ENCODE measurements around the gene NT5M. TPM values are rescaled to one million over a fixed set of nuclear protein-coding genes. Genes with fewer than 3 reads are reported as not detected.

NT5M gene
- total and polyA plus RNA-seq, 9 of the 15 experiments (the other 6 are each of a cell fraction or from before 2014, with no cell fraction given), result 0.24 to 10.1 (median 3.4) TPM

DNA sequence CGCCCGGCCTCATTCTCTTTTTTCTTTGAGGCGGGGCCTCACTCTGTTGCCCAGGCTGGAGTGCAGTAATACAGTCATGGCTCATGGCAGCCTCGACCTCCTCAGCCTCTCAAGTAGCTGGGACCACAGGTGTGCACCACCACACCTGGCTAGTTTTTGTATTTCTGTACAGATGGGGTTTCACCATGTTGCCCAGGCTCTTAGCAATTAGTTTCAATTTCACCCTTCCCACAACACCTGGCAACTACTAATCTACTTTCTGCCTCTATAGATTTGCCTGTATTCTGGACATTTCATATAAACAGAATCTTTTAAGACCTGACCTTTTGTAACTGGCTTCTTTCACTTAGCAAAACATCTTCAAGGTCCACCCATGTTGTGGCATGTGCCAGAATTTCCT lies 8.0 kb upstream of the NT5M start:
- no TSS peak for BruUV-seq (replicated peaks)
- no peak overlapping the region for H3K27ac ChIP-seq (ENCODE audit: extremely low read depth, low read depth, low read length)
- DNase-seq (ENCODE audit: extremely low read depth in 1 of 4, low spot score in 3 of 4) (no peak), FAIRE-seq (no peak), ATAC-seq (no peak)
- no peak overlapping the region for H3K9ac ChIP-seq (ENCODE audit: insufficient read depth in 1 of 2, low read depth in 2 of 2, low read length in 2 of 2)
- no peak overlapping the region for H2AFZ ChIP-seq (ENCODE audit: low read depth, low read length)
- no peak overlapping the region for H3K4me2 ChIP-seq (ENCODE audit: insufficient read depth, low read length)
- in situ Hi-C loops (cut with MboI) (no loop called here), intact Hi-C loops (cut with micrococcal nuclease) (no loop called here)
- no peaks in the 10 kb centered on the region for H3K4me1 ChIP-seq (replicated peaks in 1 of 2; ENCODE audit: control insufficient read depth in 2 of 2, insufficient read depth in 2 of 2, low read length in 2 of 2)
- CTCF ChIA-PET (ENCODE audit: low intra/inter-chr PET ratio), result no interaction called here
- no peaks in the 10 kb centered on the region for H3K79me2 ChIP-seq (ENCODE audit: control insufficient read depth, insufficient read depth, low read length)
- H4K20me1 ChIP-seq (replicated peaks; ENCODE audit: control insufficient read depth, insufficient read depth, low read length), result no peaks in the 10 kb centered on the region
- no peaks in the 10 kb centered on the region for H3K27me3 ChIP-seq (ENCODE audit: control insufficient read depth in 2 of 2, insufficient read depth in 2 of 2, low read length in 2 of 2)
- H3K9me3 ChIP-seq (replicated peaks; ENCODE audit: control insufficient read depth, insufficient read depth, low read depth, low read length), result no peaks in the 10 kb centered on the region
- H3K4me3 ChIP-seq, result no peak overlapping the region
- POLR2A ChIA-PET, result no interaction called here
- H3K36me3 ChIP-seq (ENCODE audit: control insufficient read depth, insufficient read depth, low read length), result no peaks in the 10 kb centered on the region
- 90% methylated on average over 2 of the region's 4 CpGs for WGBS (ENCODE audit: insufficient coverage, low coverage, missing lambda C conversion rate)
- H3K9me1 ChIP-seq (ENCODE audit: control insufficient read depth, insufficient read depth, low read length), result no peaks in the 10 kb centered on the region
- TF ChIP-seq NCOR1 (IDR thresholded peaks at IDR 0.05), result no peak
- no peak for TF ChIP-seq KLF6 (CRISPR knock-in tag; IDR thresholded peaks at IDR 0.05; ENCODE audit: borderline replicate concordance)
- no peak for TF ChIP-seq SNRNP70 (optimal IDR thresholded peaks at IDR 0.05; ENCODE audit: low read depth, low read length)
- no peak for TF ChIP-seq CXXC5 (CRISPR knock-in tag; IDR thresholded peaks at IDR 0.05)
- no peak for TF ChIP-seq LARP7 (IDR thresholded peaks at IDR 0.05)
- TF ChIP-seq, protein P1, sequence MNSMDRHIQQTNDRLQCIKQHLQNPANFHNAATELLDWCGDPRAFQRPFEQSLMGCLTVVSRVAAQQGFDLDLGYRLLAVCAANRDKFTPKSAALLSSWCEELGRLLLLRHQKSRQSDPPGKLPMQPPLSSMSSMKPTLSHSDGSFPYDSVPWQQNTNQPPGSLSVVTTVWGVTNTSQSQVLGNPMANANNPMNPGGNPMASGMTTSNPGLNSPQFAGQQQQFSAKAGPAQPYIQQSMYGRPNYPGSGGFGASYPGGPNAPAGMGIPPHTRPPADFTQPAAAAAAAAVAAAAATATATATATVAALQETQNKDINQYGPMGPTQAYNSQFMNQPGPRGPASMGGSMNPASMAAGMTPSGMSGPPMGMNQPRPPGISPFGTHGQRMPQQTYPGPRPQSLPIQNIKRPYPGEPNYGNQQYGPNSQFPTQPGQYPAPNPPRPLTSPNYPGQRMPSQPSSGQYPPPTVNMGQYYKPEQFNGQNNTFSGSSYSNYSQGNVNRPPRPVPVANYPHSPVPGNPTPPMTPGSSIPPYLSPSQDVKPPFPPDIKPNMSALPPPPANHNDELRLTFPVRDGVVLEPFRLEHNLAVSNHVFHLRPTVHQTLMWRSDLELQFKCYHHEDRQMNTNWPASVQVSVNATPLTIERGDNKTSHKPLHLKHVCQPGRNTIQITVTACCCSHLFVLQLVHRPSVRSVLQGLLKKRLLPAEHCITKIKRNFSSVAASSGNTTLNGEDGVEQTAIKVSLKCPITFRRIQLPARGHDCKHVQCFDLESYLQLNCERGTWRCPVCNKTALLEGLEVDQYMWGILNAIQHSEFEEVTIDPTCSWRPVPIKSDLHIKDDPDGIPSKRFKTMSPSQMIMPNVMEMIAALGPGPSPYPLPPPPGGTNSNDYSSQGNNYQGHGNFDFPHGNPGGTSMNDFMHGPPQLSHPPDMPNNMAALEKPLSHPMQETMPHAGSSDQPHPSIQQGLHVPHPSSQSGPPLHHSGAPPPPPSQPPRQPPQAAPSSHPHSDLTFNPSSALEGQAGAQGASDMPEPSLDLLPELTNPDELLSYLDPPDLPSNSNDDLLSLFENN (IDR thresholded peaks at IDR 0.05; ENCODE audit: low read depth in 2 of 2, low read length in 2 of 2), result no peak
- no peak for TF ChIP-seq CEBPB (tag; IDR thresholded peaks at IDR 0.05)
- no peak for TF ChIP-seq GTF2A2 (tag; IDR thresholded peaks at IDR 0.05)
- TF ChIP-seq BRCA1 (IDR thresholded peaks at IDR 0.05), result no peak
- no peak for TF ChIP-seq BRCA1 (CRISPR knock-in tag; IDR thresholded peaks at IDR 0.05)
- no peak for TF ChIP-seq NCOA1 (IDR thresholded peaks at IDR 0.05; ENCODE audit: low read depth)
- no peak for TF ChIP-seq JUN (IDR thresholded peaks at IDR 0.05; ENCODE audit: borderline replicate concordance, low read depth, low read length)
- no peak for TF ChIP-seq JUN (CRISPR knock-in tag; IDR thresholded peaks at IDR 0.05; ENCODE audit: borderline replicate concordance)
- no peak for TF ChIP-seq TEAD1 (CRISPR knock-in tag; IDR thresholded peaks at IDR 0.05)
- TF ChIP-seq FOSL1 (tag; conservative IDR thresholded peaks at IDR 0.05), result no peak

Measured in K562 (cell line).